OCI-LY1 (cell line): ENCODE data around the gene SAG.

Experiments
- CTCF ChIP-seq: fragments of 200-600 bp; sonication (generic), shearing (Covaris generic); IDR thresholded peaks from 2 replicates; pipeline ENCODE4 v1.5.1; 2017; ENCODE audit warnings: mild to moderate bottlenecking, antibody characterized with exemption, low read length, moderate library complexity, mixed read lengths
- EZH2 ChIP-seq: fragments of 200-600 bp; sonication (generic), shearing (Covaris generic); IDR thresholded peaks from 2 replicates; pipeline ENCODE4 v1.8.0; 2017; ENCODE audit warnings: borderline replicate concordance, mixed run types, mild to moderate bottlenecking, antibody characterized with exemption, low read length, moderate library complexity, mixed read lengths

- TF ChIP-seq CTCF (no peak), EZH2 (no peak)
Measured at GRCh38 chr2:233355916-233356315, 48.3 kb downstream of the SAG start.
